Mesothelial cell of epicardium (in vitro differentiated cells): Measurements from ENCODE around the gene SULT1C3. TPM values are rescaled to one million over a fixed set of nuclear protein-coding genes. Genes with fewer than 3 reads are reported as not detected.
"Not testable (repeated sequence)": the region's sequence is repeated elsewhere in the genome, so short reads cannot be mapped to it uniquely, and the experiment has no call there.

Experiments used
- DNase-seq, 2 experiments: peaks; one replicate each; pipeline ENCODE4 v3.0.0; 2021; ENCODE audit warnings: low spot score in 2 of 2; ENCODE audit not compliant: unreplicated experiment in 2 of 2
- H3K27ac Mint-ChIP-seq: 2 replicates; pipeline ENCODE4 v1.8.0; 2021; ENCODE audit warnings: mixed read lengths
- H3K27me3 Mint-ChIP-seq: 2 replicates; pipeline ENCODE4 v1.8.0; 2021; ENCODE audit warnings: low read depth, mixed read lengths
- H3K36me3 Mint-ChIP-seq: 2 replicates; pipeline ENCODE4 v1.8.0; 2021; ENCODE audit warnings: mixed read lengths
- H3K4me1 Mint-ChIP-seq: 2 replicates; pipeline ENCODE4 v1.8.0; 2021; ENCODE audit warnings: mixed read lengths
- H3K4me3 Mint-ChIP-seq: 2 replicates; pipeline ENCODE4 v1.8.0; 2021; ENCODE audit warnings: mild to moderate bottlenecking, moderate library complexity, mixed read lengths
- H3K9me3 Mint-ChIP-seq: 2 replicates; pipeline ENCODE4 v1.8.0; 2021; ENCODE audit warnings: mixed read lengths
- total RNA-seq: library from RNA; stranded (reverse); gene quantifications from 3 replicates; pipeline ENCODE4 v1.2.1, GENCODE V29; 2021
- TF ChIP-seq, protein P1 (sequence below): fragments of 200-600 bp; sonication (generic); IDR thresholded peaks from one replicate; pipeline ENCODE4 v1.5.0; 2021; ENCODE audit warnings: antibody characterized with exemption; ENCODE audit not compliant: unreplicated experiment

Gene SULT1C3
- total RNA-seq, 1 donor from 2014 or later = not detected

DNA sequence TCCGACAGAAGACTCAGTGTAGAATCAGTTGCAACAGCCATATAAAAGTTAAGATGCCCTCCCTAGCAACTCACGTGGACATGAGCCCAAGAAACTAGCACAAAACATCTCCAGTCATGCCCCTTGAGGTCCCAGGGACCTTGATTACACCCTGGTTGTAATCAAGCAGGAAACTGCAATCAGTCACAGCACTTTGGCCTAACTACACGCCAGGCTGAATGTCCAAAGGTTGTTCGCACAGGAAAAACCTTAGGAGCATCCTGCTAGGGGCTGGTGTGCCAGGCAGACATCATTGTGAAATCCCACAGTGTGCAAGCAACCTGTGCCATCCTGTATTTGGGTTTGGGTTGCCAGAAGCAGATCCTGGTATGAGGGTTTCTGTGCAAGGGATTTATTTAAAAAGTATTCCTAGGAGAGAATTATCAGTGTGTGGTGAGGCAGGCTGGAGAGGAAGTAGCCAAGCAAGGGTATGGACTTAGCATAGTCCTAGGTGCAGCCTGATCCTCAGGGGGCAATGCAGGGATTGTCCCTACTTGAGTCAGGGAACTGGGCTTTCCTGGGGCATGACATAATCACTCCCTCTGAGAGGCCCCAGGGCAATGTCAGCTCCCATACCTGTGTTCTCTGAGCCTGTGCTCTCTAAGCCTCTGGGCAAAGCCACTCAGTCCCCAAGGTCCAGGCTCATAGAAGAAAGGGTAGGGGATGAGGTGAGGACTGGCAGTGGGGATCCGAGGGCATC lies 31.2 kb downstream of the SULT1C3 start:
- Mint-ChIP-seq H3K9me3 (no peaks in the 10 kb centered on the region), H3K36me3 (no peaks in the 10 kb centered on the region), H3K4me1 (no peaks in the 10 kb centered on the region), H3K4me3 (no peak overlapping the region), H3K27me3 (peaks cover 1% of the 10 kb centered on the region), H3K27ac (no peak overlapping the region)
- DNase-seq = no peak
- TF ChIP-seq, protein P1, sequence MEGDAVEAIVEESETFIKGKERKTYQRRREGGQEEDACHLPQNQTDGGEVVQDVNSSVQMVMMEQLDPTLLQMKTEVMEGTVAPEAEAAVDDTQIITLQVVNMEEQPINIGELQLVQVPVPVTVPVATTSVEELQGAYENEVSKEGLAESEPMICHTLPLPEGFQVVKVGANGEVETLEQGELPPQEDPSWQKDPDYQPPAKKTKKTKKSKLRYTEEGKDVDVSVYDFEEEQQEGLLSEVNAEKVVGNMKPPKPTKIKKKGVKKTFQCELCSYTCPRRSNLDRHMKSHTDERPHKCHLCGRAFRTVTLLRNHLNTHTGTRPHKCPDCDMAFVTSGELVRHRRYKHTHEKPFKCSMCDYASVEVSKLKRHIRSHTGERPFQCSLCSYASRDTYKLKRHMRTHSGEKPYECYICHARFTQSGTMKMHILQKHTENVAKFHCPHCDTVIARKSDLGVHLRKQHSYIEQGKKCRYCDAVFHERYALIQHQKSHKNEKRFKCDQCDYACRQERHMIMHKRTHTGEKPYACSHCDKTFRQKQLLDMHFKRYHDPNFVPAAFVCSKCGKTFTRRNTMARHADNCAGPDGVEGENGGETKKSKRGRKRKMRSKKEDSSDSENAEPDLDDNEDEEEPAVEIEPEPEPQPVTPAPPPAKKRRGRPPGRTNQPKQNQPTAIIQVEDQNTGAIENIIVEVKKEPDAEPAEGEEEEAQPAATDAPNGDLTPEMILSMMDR = no peak

DNA sequence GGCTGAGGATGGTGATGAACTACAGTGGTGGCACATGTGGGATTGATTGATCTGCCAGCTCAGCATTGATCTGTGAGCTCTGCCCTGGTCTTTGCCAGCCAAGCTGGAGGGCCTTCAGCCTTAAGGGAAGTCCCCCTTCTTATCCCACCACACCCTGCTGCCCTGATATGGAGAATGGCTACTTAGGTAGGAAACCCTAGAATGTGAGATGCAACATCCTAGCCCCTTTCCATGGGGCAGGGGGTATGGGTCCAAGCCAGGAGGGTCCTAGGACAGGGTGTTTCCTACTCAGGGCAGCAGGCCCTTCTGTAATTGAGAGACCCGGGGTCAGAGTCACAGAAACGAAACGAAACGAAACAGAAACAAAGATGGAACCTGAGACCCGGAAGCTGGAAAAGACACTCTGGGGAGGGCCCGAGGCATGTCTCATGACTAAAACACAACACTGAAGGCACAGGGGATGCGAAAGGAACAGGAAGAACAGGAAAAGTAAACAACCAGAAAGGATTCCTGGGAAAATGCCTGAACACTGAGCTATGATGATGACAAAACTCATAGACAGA lies 32.0 kb downstream of the SULT1C3 start:
- Mint-ChIP-seq H3K27ac (no peak overlapping the region), H3K36me3 (no peaks in the 10 kb centered on the region), H3K27me3 (peaks cover 1% of the 10 kb centered on the region), H3K4me1 (no peaks in the 10 kb centered on the region), H3K9me3 (no peaks in the 10 kb centered on the region), H3K4me3 (no peak overlapping the region)
- no peak for DNase-seq
- TF ChIP-seq, protein P1 = no peak

DNA sequence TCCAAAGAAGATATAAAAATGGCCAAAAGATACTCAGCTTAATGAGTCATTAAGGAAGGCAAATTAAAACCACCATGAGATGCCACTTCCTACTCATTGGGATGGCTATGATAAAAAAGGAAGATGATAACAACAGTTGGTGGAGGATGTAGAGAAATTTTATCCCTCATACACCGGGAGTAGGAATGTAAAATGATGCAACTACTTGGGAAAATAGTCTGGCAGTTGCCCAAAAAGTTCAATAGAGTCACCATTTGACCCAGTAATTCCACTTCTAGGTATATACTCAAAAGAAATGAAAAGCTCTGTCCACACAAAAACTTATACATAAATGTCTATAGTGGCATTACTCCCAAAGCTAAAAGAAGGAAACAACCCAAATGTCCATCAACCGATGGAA lies 38.9 kb downstream of the SULT1C3 start:
- Mint-ChIP-seq H3K36me3 (no peaks in the 10 kb centered on the region), H3K4me1 (no peaks in the 10 kb centered on the region), H3K27me3 (peaks cover 16% of the 10 kb centered on the region), H3K27ac (no peak overlapping the region), H3K9me3 (peaks cover 5% of the 10 kb centered on the region), H3K4me3 (no peak overlapping the region)
- DNase-seq = no peak
- TF ChIP-seq, protein P1 = no peak

DNA sequence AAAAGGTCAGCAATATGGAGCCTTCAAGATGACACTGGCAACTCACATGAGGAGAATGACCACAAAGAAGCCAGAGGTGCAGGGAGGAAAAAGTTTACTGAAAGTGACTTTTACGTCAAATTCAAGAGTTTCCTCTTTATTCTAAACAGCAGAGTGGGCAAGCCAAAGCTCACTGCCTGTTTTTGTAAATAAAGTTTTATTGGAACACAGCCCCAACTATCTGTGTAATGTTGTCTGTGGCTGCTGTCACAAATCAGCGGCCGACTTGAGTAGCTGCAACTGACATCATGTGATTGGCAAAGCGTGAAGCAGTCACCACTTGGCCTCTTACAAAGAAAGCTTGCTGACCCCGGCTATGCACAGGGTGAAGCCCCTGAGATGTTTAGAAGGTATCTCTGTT lies 39.7 kb downstream of the SULT1C3 start:
- Mint-ChIP-seq H3K27me3 (peaks cover 16% of the 10 kb centered on the region), H3K36me3 (no peaks in the 10 kb centered on the region), H3K4me3 (no peak overlapping the region), H3K27ac (no peak overlapping the region), H3K4me1 (no peaks in the 10 kb centered on the region), H3K9me3 (peaks cover 6% of the 10 kb centered on the region)
- TF ChIP-seq, protein P1 = no peak
- no peak for DNase-seq

DNA sequence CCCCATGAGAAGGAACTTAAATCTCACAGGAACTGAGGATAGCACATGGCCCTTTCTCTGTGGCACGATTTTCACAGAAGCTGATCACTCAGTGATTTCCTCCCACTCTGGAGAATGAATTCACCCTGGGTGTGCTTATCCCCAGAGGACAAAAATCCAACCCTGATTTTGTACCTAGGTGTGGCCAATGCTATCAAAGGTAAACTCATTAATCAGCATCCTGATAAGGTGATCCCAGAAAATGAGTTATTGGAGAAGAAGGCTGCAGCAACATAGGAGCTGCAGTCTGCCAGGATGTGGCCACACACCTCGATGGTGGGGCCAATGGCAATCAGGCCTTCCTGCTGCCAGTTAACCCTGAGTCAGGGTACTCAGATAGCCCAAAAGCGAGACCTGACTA lies 40.7 kb downstream of the SULT1C3 start:
- Mint-ChIP-seq H3K36me3 (no peaks in the 10 kb centered on the region), H3K27ac (no peak overlapping the region), H3K4me1 (no peaks in the 10 kb centered on the region), H3K4me3 (no peak overlapping the region), H3K9me3 (peaks cover 6% of the 10 kb centered on the region), H3K27me3 (peaks cover 19% of the 10 kb centered on the region)
- TF ChIP-seq, protein P1 = no peak
- no peak for DNase-seq

DNA sequence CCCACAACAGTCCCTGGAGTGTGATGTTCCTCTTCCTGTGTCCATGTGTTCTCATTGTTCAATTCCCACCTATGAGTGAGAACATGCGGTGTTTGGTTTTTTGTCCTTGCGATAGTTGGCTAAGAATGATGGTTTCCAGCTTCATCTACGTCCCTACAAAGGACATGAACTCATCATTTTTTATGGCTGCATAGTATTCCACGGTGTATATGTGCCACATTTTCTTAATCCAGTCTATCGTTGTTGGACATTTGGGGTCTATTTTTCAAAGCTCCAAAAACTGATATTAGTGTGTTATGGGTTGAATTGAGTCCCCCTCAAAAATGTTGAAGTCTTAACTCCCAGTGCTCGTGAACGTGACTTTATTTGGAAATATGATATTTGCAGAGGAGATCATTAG lies 44.8 kb downstream of the SULT1C3 start:
- H3K27me3 Mint-ChIP-seq = peaks cover 11% of the 10 kb centered on the region
- not testable (repeated sequence) for H3K4me3 Mint-ChIP-seq, H3K4me1 Mint-ChIP-seq, DNase-seq, H3K9me3 Mint-ChIP-seq, H3K36me3 Mint-ChIP-seq, H3K27ac Mint-ChIP-seq
